ENCODE measurements around the gene CBR1. TPM values are rescaled to one million over a fixed set of nuclear protein-coding genes. Genes with fewer than 3 reads are reported as not detected.

CBR1 gene
- total and polyA plus RNA-seq, 9 of the 15 experiments (the other 6 are each of a cell fraction or from before 2014, with no cell fraction given): 2.5 to 33.8 (median 15.1) TPM

DNA sequence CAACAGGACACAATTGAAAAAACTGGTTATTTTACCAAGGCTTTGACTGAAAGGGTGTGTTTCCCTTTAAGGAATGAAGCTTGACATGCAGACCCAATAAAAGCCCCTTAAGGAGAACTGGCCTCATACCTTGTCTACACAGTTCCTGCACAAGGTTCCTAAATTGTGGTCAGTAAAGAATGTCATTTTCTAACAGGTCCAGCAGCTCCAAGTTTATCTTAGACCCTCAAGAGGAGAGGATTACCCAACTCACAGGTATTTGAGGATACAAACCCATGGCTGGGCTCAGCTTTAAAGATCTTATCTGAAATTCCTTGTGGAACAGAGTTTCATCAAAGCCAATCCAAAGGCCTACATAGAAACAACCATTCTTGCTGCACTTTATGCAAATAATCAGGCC is 33.6 kb downstream of the CBR1 start:
- Histone ChIP-seq H3K27ac (ENCODE audit: extremely low read depth, low read depth, low read length) (no peak overlapping the region), H3K4me3 (no peak overlapping the region), H3K4me2 (ENCODE audit: insufficient read depth, low read length) (no peak overlapping the region), H2AFZ (ENCODE audit: low read depth, low read length) (no peak overlapping the region), H4K20me1 (replicated peaks; ENCODE audit: control insufficient read depth, insufficient read depth, low read length) (no peaks in the 10 kb centered on the region), H3K27me3 (ENCODE audit: control insufficient read depth in 2 of 2, insufficient read depth in 2 of 2, low read length in 2 of 2) (peaks cover 2 to 6% of the 10 kb centered on the region in 2 experiments; a peak in 2 of 5 replicates), H3K36me3 (ENCODE audit: control insufficient read depth, insufficient read depth, low read length) (no peaks in the 10 kb centered on the region), H3K79me2 (ENCODE audit: control insufficient read depth, insufficient read depth, low read length) (no peaks in the 10 kb centered on the region), H3K9ac (ENCODE audit: insufficient read depth in 1 of 2, low read depth in 2 of 2, low read length in 2 of 2) (no peak overlapping the region), H3K4me1 (replicated peaks in 1 of 2; ENCODE audit: control insufficient read depth in 2 of 2, insufficient read depth in 2 of 2, low read length in 2 of 2) (no peaks in the 10 kb centered on the region; a peak in 2 of 5 replicates), H3K9me3 (replicated peaks; ENCODE audit: control insufficient read depth, insufficient read depth, low read depth, low read length) (no peaks in the 10 kb centered on the region), H3K9me1 (ENCODE audit: control insufficient read depth, insufficient read depth, low read length) (no peaks in the 10 kb centered on the region)
- DNase-seq (ENCODE audit: extremely low read depth in 1 of 4, low spot score in 3 of 4) (no peak), FAIRE-seq (no peak), ATAC-seq (no peak)
- ChIA-PET POLR2A (no interaction called here), CTCF (ENCODE audit: low intra/inter-chr PET ratio) (no interaction called here)
- in situ Hi-C loops (cut with MboI): no loop called here
- BruUV-seq (replicated peaks): no TSS peak
- intact Hi-C loops (cut with micrococcal nuclease): no loop called here
- TF ChIP-seq, protein P1, sequence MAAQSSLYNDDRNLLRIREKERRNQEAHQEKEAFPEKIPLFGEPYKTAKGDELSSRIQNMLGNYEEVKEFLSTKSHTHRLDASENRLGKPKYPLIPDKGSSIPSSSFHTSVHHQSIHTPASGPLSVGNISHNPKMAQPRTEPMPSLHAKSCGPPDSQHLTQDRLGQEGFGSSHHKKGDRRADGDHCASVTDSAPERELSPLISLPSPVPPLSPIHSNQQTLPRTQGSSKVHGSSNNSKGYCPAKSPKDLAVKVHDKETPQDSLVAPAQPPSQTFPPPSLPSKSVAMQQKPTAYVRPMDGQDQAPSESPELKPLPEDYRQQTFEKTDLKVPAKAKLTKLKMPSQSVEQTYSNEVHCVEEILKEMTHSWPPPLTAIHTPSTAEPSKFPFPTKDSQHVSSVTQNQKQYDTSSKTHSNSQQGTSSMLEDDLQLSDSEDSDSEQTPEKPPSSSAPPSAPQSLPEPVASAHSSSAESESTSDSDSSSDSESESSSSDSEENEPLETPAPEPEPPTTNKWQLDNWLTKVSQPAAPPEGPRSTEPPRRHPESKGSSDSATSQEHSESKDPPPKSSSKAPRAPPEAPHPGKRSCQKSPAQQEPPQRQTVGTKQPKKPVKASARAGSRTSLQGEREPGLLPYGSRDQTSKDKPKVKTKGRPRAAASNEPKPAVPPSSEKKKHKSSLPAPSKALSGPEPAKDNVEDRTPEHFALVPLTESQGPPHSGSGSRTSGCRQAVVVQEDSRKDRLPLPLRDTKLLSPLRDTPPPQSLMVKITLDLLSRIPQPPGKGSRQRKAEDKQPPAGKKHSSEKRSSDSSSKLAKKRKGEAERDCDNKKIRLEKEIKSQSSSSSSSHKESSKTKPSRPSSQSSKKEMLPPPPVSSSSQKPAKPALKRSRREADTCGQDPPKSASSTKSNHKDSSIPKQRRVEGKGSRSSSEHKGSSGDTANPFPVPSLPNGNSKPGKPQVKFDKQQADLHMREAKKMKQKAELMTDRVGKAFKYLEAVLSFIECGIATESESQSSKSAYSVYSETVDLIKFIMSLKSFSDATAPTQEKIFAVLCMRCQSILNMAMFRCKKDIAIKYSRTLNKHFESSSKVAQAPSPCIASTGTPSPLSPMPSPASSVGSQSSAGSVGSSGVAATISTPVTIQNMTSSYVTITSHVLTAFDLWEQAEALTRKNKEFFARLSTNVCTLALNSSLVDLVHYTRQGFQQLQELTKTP (IDR thresholded peaks at IDR 0.05; ENCODE audit: low read depth in 1 of 2, partially characterized antibody in 2 of 2): no peak
- TF ChIP-seq, protein P2, sequence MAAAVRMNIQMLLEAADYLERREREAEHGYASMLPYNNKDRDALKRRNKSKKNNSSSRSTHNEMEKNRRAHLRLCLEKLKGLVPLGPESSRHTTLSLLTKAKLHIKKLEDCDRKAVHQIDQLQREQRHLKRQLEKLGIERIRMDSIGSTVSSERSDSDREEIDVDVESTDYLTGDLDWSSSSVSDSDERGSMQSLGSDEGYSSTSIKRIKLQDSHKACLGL (CRISPR knock-in tag; IDR thresholded peaks at IDR 0.05; ENCODE audit: borderline replicate concordance, poor library complexity, severe bottlenecking): no peak
- TF ChIP-seq E2F3 (CRISPR knock-in tag; IDR thresholded peaks at IDR 0.05) (no peak), BCL6 (CRISPR knock-in tag; IDR thresholded peaks at IDR 0.05) (no peak), FOS (IDR thresholded peaks at IDR 0.05; ENCODE audit: extremely low read depth, insufficient read length) (no peak), RBM39 (optimal IDR thresholded peaks at IDR 0.05; ENCODE audit: low read depth, low read length) (no peak), YY1 (IDR thresholded peaks at IDR 0.05; ENCODE audit: borderline replicate concordance in 1 of 3, control insufficient read depth in 1 of 3, extremely low read depth in 1 of 3, insufficient read depth in 3 of 3, insufficient read length in 1 of 3, insufficient replicate concordance in 2 of 3, low read depth in 1 of 3, low read length in 2 of 3) (no peak), CHD4 (IDR thresholded peaks at IDR 0.05; ENCODE audit: insufficient read depth, insufficient replicate concordance, low read depth, low read length, poor library complexity, severe bottlenecking) (no peak), PTRF (tag; IDR thresholded peaks at IDR 0.05) (no peak), SPI1 (IDR thresholded peaks at IDR 0.05; ENCODE audit: borderline replicate concordance, low read depth, low read length) (no peak), ZFX (CRISPR knock-in tag; IDR thresholded peaks at IDR 0.05) (no peak), DNMT1 (IDR thresholded peaks at IDR 0.05) (no peak), RBM15 (IDR thresholded peaks at IDR 0.05; ENCODE audit: insufficient read depth, low read length) (no peak), WHSC1 (IDR thresholded peaks at IDR 0.05; ENCODE audit: low read length) (no peak)
- TF ChIP-seq, protein P3, sequence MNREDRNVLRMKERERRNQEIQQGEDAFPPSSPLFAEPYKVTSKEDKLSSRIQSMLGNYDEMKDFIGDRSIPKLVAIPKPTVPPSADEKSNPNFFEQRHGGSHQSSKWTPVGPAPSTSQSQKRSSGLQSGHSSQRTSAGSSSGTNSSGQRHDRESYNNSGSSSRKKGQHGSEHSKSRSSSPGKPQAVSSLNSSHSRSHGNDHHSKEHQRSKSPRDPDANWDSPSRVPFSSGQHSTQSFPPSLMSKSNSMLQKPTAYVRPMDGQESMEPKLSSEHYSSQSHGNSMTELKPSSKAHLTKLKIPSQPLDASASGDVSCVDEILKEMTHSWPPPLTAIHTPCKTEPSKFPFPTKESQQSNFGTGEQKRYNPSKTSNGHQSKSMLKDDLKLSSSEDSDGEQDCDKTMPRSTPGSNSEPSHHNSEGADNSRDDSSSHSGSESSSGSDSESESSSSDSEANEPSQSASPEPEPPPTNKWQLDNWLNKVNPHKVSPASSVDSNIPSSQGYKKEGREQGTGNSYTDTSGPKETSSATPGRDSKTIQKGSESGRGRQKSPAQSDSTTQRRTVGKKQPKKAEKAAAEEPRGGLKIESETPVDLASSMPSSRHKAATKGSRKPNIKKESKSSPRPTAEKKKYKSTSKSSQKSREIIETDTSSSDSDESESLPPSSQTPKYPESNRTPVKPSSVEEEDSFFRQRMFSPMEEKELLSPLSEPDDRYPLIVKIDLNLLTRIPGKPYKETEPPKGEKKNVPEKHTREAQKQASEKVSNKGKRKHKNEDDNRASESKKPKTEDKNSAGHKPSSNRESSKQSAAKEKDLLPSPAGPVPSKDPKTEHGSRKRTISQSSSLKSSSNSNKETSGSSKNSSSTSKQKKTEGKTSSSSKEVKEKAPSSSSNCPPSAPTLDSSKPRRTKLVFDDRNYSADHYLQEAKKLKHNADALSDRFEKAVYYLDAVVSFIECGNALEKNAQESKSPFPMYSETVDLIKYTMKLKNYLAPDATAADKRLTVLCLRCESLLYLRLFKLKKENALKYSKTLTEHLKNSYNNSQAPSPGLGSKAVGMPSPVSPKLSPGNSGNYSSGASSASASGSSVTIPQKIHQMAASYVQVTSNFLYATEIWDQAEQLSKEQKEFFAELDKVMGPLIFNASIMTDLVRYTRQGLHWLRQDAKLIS (CRISPR knock-in tag; IDR thresholded peaks at IDR 0.05): no peak

All from K562 (cell line).